Measurements from ENCODE around the gene NUP88. TPM values are rescaled to one million over a fixed set of nuclear protein-coding genes. Genes with fewer than 3 reads are reported as not detected.
A peak's percentile ranks its signal among the peaks of the same experiment; 100 is the strongest.

The NUP88 gene
- total and polyA plus RNA-seq, 10 of the 15 experiments (the other 5 are each of a cell fraction or from before 2014, with no cell fraction given): 110 to 244 (median 188) TPM

- no peak for TF ChIP-seq MLLT1 (IDR thresholded peaks at IDR 0.05)
- no peak for TF ChIP-seq ZSCAN29 (IDR thresholded peaks at IDR 0.05)
- 0 out of 2 replicates have a peak, but pooled peaks have one; percentile 21 for TF ChIP-seq EED (IDR thresholded peaks at IDR 0.05; ENCODE audit: low read depth)
- TF ChIP-seq IKZF2 (IDR thresholded peaks at IDR 0.05): peak; percentile 33 to 53; a peak in 1 of 4 replicates
- TF ChIP-seq USF1 (IDR thresholded peaks at IDR 0.05; ENCODE audit: borderline replicate concordance, extremely low read length, insufficient read depth, low read depth, low read length): no peak
- no peak for TF ChIP-seq KDM1A (IDR thresholded peaks at IDR 0.05; ENCODE audit: borderline replicate concordance)
- TF ChIP-seq E4F1 (IDR thresholded peaks at IDR 0.05; ENCODE audit: borderline replicate concordance, partially characterized antibody): no peak
- peak; percentile 49; the same call in 1 of the 2 replicates for TF ChIP-seq PAX5 (IDR thresholded peaks at IDR 0.05; ENCODE audit: borderline replicate concordance, low read depth, low read length)
Measured at GRCh38 chr17:5418858-5419355, 555 bp downstream of the NUP88 start (continued).

Measured in GM12878 (cell line).